Measurements from ENCODE around the gene CCNJL.

- no peak for TF ChIP-seq CTCF (IDR thresholded peaks at IDR 0.05)
- TF ChIP-seq POLR2A (IDR thresholded peaks at IDR 0.05) = no peak
These were observed 27.0 kb downstream of the CCNJL start for GRCh38 chr5:160285316-160285715.

All from body of pancreas (tissue), 4 donors.